BJ (cell line): Measurements from ENCODE around the gene SLC41A3. TPM values are rescaled to one million over a fixed set of nuclear protein-coding genes. Genes with fewer than 3 reads are reported as not detected.

Source experiments
- CTCF ChIA-PET: fragments of 350-600 bp; formaldehyde crosslinking; extraction: SDS; loops from one replicate; lab custom pipeline; 2021; ENCODE audit warnings: antibody characterized with exemption, inconsistent platforms; lab: Yijun Ruan, JAX
- POLR2A ChIA-PET: fragments of 300-600 bp; sonication (Branson Sonifier 250); formaldehyde crosslinking; extraction: SDS; loops from one replicate; lab custom pipeline; 2021; ENCODE audit warnings: antibody characterized with exemption; lab: Charles Lee
- DNase-seq: peaks from one replicate; pipeline ENCODE4 v3.0.0-alpha.2; 2011; ENCODE audit warnings: low read depth
- H3K27me3 ChIP-seq: 2 replicates; pipeline ENCODE4 v1.6.0; 2011; ENCODE audit warnings: low read length; ENCODE audit not compliant: control insufficient read depth, insufficient read depth
- H3K36me3 ChIP-seq: 2 replicates; pipeline ENCODE4 v1.5.1; 2011; ENCODE audit warnings: low read length; ENCODE audit not compliant: control insufficient read depth, insufficient read depth
- H3K4me3 ChIP-seq: 2 replicates; pipeline ENCODE4 v1.5.1; 2011; ENCODE audit warnings: low read depth, mild to moderate bottlenecking, control low read depth, low read length
- polyA minus RNA-seq: library from RNA; depleted of rRNA, polyadenylated mRNA; stranded (reverse); fragments of >200 nt; gene quantifications from 2 replicates; pipeline ENCODE4 v1.2.3, GENCODE V29; 2011; rRNA and poly(A)+ RNA removed
- polyA plus RNA-seq: library from polyadenylated mRNA; depleted of rRNA; stranded (reverse); fragments of >200 nt; gene quantifications from 2 replicates; pipeline ENCODE4 v1.2.3, GENCODE V29; 2011; rRNA removed
- TF ChIP-seq, protein P1 (sequence below): IDR thresholded peaks from 2 replicates; pipeline ENCODE4 v1.5.1; 2011; ENCODE audit warnings: low read depth, mild to moderate bottlenecking, control low read depth, inconsistent platforms, low read length, moderate library complexity; ENCODE audit not compliant: insufficient read depth

SLC41A3 gene
- 46.5 and 70.8 TPM in 2 replicates for polyA plus RNA-seq
- polyA minus RNA-seq: 31.6 and 44.4 TPM in 2 replicates

- TF ChIP-seq, protein P1, sequence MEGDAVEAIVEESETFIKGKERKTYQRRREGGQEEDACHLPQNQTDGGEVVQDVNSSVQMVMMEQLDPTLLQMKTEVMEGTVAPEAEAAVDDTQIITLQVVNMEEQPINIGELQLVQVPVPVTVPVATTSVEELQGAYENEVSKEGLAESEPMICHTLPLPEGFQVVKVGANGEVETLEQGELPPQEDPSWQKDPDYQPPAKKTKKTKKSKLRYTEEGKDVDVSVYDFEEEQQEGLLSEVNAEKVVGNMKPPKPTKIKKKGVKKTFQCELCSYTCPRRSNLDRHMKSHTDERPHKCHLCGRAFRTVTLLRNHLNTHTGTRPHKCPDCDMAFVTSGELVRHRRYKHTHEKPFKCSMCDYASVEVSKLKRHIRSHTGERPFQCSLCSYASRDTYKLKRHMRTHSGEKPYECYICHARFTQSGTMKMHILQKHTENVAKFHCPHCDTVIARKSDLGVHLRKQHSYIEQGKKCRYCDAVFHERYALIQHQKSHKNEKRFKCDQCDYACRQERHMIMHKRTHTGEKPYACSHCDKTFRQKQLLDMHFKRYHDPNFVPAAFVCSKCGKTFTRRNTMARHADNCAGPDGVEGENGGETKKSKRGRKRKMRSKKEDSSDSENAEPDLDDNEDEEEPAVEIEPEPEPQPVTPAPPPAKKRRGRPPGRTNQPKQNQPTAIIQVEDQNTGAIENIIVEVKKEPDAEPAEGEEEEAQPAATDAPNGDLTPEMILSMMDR: peak; percentile 56
- ChIA-PET CTCF (interaction anchor here (0.8 to 1.3 kb wide), 3 partner anchors 10 to 112 kb away, joined by 3 to 6 read pairs (median 6); no protein-coding TSS in a partner anchor), POLR2A (interaction anchor here (0.6 kb wide), 1 partner anchor 348 kb away, joined by 3 read pairs; no protein-coding TSS in a partner anchor)
- H3K27me3 ChIP-seq: no peaks in the 10 kb centered on the region
- peak; percentile 31 for DNase-seq
- no peaks in the 10 kb centered on the region for H3K36me3 ChIP-seq
- peak within 1 kb of the TSS; percentile 65 for H3K4me3 ChIP-seq
Measured at GRCh38 chr3:126083913-126084767, at the start of gene SLC41A3. SLC41A3 (minus strand) TSS chr3:126084124; CDS start chr3:126068219, 15,905 bp downstream.

GRCh38 chr3:126133606-126134005 lies 49.7 kb upstream of the SLC41A3 start:
- H3K27me3 ChIP-seq: peaks cover 9% of the 10 kb centered on the region
- ChIA-PET POLR2A (no interaction called here), CTCF (interaction anchor here (0.7 to 4.0 kb wide), 38 partner anchors 9 to 696 kb away, joined by 3 to 53 read pairs (median 5); partner anchors contain the start of genes CFAP100 and CHST13)
- H3K4me3 ChIP-seq: no peak overlapping the region
- TF ChIP-seq, protein P1: no peak
- H3K36me3 ChIP-seq: no peaks in the 10 kb centered on the region
- DNase-seq: no peak

DNA sequence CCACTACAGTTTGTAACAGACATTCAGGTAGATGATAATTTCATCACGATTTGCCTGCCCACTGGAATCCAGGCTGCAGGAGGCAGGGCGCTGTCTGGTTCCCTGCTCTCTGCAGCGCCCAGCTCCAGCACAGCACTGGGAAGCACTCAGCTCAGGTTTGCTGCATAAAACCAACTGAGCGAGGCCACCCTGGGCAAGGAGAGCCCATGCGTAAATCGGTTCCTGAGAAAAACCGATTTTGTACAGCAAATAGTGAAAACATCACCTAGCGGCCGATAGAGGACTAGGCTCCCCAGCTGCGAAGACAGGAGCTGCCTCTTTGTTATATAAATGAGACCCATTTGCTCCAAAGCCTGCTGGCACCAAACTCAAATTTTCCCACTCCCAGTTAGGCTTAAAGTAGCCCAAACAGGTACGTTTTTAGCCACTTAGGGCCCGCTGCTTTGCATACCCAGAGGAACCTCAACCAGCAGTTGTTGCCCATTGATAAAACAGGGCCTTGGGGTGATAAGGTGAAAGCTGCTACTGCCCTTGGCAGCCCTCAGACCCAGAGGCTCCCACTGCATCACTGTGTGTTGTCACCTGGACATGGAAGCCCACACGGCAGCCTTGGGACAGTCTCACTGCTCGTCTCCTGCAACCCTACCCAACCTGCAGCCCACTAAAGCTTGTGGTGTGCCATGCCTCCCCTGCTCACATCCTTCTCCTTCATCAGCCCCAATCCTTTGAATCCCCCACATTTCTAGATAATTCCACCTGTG lies 49.0 kb upstream of the SLC41A3 start:
- Histone ChIP-seq H3K4me3 (no peak overlapping the region), H3K27me3 (peaks cover 9% of the 10 kb centered on the region), H3K36me3 (no peaks in the 10 kb centered on the region)
- ChIA-PET POLR2A (no interaction called here), CTCF (interaction anchor here (0.7 to 4.0 kb wide), 26 partner anchors 8 to 619 kb away, joined by 3 to 53 read pairs (median 5); no protein-coding TSS in a partner anchor)
- DNase-seq: no peak
- TF ChIP-seq, protein P1: peak; percentile 48

DNA sequence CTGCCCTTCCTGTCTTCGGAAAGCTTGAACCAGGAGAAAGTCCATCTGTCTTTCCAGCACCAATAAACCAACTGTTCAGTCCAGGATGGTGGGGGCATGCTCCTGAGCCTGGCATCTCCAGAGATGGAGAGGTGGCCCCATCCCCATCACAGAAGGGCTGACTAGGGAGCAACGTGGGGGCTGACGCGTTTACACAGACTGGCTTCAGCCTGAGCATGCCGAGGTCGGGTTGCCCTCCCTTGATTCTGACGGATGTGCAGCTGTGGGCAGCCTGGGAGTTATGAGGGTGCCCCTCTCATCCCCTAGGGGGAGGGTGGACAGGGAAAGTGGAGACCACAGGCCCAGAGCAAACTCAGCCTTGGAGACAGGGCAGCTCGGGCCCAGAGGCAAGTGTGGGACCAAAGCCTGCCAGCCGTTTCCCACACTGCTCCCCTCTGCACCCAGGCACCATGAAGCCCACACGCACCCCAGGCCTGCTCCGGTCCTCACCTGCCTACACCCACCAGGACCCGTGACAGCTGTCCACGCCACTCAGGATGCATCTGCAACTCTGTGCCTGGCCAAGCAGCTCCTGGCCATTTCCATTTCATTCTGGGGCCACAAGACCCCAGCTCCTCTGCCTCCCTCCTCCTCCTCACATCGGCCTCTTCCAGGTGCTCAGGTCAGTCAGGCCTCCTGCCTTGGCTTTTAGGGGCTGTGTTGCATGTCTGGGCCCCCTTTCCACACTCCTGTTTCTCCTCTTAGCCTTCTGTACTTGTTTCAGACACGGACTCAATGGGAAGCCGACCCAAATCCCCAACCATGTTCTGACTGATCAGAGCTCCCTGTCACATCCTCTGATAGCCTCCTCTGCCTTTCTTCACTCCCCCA lies 48.2 kb upstream of the SLC41A3 start:
- H3K4me3 ChIP-seq: no peak overlapping the region
- DNase-seq: no peak
- no peaks in the 10 kb centered on the region for H3K36me3 ChIP-seq
- POLR2A ChIA-PET: no interaction called here
- H3K27me3 ChIP-seq: peaks cover 9% of the 10 kb centered on the region
- TF ChIP-seq, protein P1: no peak
- CTCF ChIA-PET: interaction anchor here (0.7 to 4.0 kb wide), 8 partner anchors 14 to 257 kb away, joined by 3 to 53 read pairs (median 4); no protein-coding TSS in a partner anchor
